ENCODE measurements around the gene DSCAM. TPM values are rescaled to one million over a fixed set of nuclear protein-coding genes. Genes with fewer than 3 reads are reported as not detected.

DSCAM gene
- total and polyA plus RNA-seq, 10 of the 15 experiments (the other 5 are each of a cell fraction or from before 2014, with no cell fraction given), result not detected

DNA sequence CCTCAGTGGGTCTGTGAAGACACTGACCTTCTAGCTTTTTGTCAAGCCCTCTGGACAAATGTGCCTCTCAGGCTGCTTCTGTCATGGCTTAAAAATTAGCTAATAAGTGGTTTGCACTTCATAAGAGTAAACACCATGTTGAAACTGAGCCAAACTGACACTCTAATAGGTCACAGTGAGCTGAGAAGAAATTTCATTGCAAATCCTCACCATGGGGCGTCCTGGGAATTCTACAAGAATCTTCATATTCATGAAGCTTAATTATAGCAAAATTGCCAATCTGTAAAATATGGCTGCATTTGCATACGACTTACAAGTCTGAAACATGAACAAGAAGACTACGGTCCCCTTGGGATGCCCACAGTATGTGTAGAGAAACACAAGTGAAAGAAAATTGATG, 188.6 kb downstream of the DSCAM start (continued):
- TF ChIP-seq NBN (IDR thresholded peaks at IDR 0.05), result no peak
- no peak for TF ChIP-seq TCF7 (IDR thresholded peaks at IDR 0.05; ENCODE audit: borderline replicate concordance)
- TF ChIP-seq SMAD5 (IDR thresholded peaks at IDR 0.05; ENCODE audit: low read depth), result no peak

DNA sequence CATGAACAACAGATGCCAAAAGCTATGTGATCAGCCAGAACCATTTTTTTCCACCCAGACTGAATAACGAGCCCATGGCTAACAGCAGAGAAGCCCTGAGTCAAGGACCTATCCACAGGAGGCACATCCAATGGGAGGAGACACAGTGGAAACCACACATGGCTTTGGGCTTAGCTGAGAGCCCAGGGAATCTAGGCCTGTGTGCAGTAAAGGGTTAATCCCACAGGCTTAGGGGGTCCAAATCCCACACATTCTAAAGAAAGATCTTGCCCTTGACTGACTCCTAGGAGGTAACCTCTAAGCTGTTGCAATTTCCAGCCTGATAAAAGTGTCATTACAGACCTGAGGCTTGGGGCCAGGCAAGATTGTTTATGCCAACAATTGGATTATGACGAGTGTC, 194.5 kb downstream of the DSCAM start:
- DNase-seq (ENCODE audit: low read depth, low spot score), result no peak
- no TSS peak for BruUV-seq (replicated peaks)
- Histone ChIP-seq H3K27ac (ENCODE audit: control insufficient read depth, insufficient read depth) (no peak overlapping the region), H4K20me1 (ENCODE audit: control insufficient read depth, insufficient read depth) (no peaks in the 10 kb centered on the region), H3K4me3 (no peak overlapping the region), H3K9ac (ENCODE audit: control insufficient read depth, insufficient read depth, low read length) (no peak overlapping the region), H3K79me2 (ENCODE audit: control insufficient read depth, insufficient read depth, low read length) (no peaks in the 10 kb centered on the region), H3K4me2 (ENCODE audit: control insufficient read depth, insufficient read depth) (no peak overlapping the region), H2AFZ (ENCODE audit: control insufficient read depth, low read depth, low read length) (no peak overlapping the region), H3K27me3 (replicated peaks in 1 of 2; ENCODE audit: control insufficient read depth in 2 of 2, insufficient read depth in 2 of 2, low read length in 1 of 2) (no peaks in the 10 kb centered on the region), H3K9me3 (replicated peaks; ENCODE audit: control insufficient read depth, insufficient read depth, low read length) (no peaks in the 10 kb centered on the region; the same call in 2 of the 3 replicates), H3K36me3 (ENCODE audit: control insufficient read depth in 2 of 2, insufficient read depth in 2 of 2, low read length in 1 of 2) (no peaks in the 10 kb centered on the region), H3K4me1 (ENCODE audit: control insufficient read depth, insufficient read depth, low read length) (no peaks in the 10 kb centered on the region)
- in situ Hi-C loops (cut with MboI), result no loop called here
- ChIA-PET RAD21 (ENCODE audit: unreplicated experiment) (no interaction called here), SMC1A (ENCODE audit: uncharacterized antibody, unreplicated experiment) (no interaction called here), POLR2A (no interaction called here), CTCF (no interaction called here)
- TF ChIP-seq JUND (IDR thresholded peaks at IDR 0.05; ENCODE audit: low read depth, low read length) (no peak), MYB (IDR thresholded peaks at IDR 0.05; ENCODE audit: borderline replicate concordance, low read depth, low read length) (no peak), MEF2A (IDR thresholded peaks at IDR 0.05; ENCODE audit: insufficient read depth, low read depth, low read length) (no peak), CBFB (IDR thresholded peaks at IDR 0.05; ENCODE audit: low read depth) (no peak), ZNF217 (IDR thresholded peaks at IDR 0.05) (no peak), RAD51 (IDR thresholded peaks at IDR 0.05) (no peak), ZBTB11 (CRISPR knock-in tag; IDR thresholded peaks at IDR 0.05) (no peak)
- TF ChIP-seq, protein P1, sequence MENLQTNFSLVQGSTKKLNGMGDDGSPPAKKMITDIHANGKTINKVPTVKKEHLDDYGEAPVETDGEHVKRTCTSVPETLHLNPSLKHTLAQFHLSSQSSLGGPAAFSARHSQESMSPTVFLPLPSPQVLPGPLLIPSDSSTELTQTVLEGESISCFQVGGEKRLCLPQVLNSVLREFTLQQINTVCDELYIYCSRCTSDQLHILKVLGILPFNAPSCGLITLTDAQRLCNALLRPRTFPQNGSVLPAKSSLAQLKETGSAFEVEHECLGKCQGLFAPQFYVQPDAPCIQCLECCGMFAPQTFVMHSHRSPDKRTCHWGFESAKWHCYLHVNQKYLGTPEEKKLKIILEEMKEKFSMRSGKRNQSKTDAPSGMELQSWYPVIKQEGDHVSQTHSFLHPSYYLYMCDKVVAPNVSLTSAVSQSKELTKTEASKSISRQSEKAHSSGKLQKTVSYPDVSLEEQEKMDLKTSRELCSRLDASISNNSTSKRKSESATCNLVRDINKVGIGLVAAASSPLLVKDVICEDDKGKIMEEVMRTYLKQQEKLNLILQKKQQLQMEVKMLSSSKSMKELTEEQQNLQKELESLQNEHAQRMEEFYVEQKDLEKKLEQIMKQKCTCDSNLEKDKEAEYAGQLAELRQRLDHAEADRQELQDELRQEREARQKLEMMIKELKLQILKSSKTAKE (IDR thresholded peaks at IDR 0.05; ENCODE audit: low read depth, poor library complexity, severe bottlenecking), result no peak
- WGBS (ENCODE audit: insufficient coverage, insufficient replicate concordance, low lambda C conversion rate, missing lambda C conversion rate), result 0% methylated on average over 2 of the region's 2 CpGs
- FAIRE-seq, result no peak
- intact Hi-C loops (cut with micrococcal nuclease; ENCODE audit: unreplicated experiment), result no loop called here
- ATAC-seq, result no peak

All from GM12878 (cell line).